SK-N-SH (cell line): ENCODE results near the gene PEX12. TPM values are rescaled to one million over a fixed set of nuclear protein-coding genes. Genes with fewer than 3 reads are reported as not detected.

Experiments used
- CTCF ChIA-PET: fragments of 300-600, 350-600 bp; formaldehyde crosslinking; extraction: SDS; loops from one replicate; lab custom pipeline; 2021; lab: Yijun Ruan, JAX
- POLR2A ChIA-PET: fragments of 350-600 bp; sonication (Branson Sonifier 250); formaldehyde crosslinking; extraction: SDS; loops from one replicate; lab custom pipeline; 2020; ENCODE audit warnings: antibody characterized with exemption, inconsistent platforms; lab: Yijun Ruan, JAX
- DNase-seq: peaks from one replicate; pipeline ENCODE4 v3.0.0; 2012
- H2AFZ ChIP-seq: fragments of 200-600 bp; sonication (generic); 2 replicates; pipeline ENCODE4 v1.8.1; 2016; ENCODE audit warnings: antibody characterized with exemption, mild to moderate bottlenecking, low read depth
- H3F3A ChIP-seq: fragments of 200-600 bp; sonication (generic); replicated peaks from 2 replicates; pipeline ENCODE3; 2016; ENCODE audit warnings: antibody characterized with exemption, mild to moderate bottlenecking; ENCODE audit not compliant: insufficient read depth
- H3K27ac ChIP-seq, 2 experiments: fragments of 200-500 bp in 1 of 2; fragments of 200-600 bp in 1 of 2; sonication (Bioruptor generic) in 1 of 2; sonication (generic), shearing (Covaris generic) in 1 of 2; 2 replicates each; pipeline versions ENCODE4 v1.5.1 to v1.6.1; 2014 to 2016; ENCODE audit warnings: low read depth in 2 of 2, inconsistent platforms in 1 of 2, low read length in 1 of 2, mild to moderate bottlenecking in 1 of 2, mixed read lengths in 1 of 2
- H3K27me3 ChIP-seq: fragments of 200-600 bp; sonication (generic), shearing (Covaris generic); 2 replicates; pipeline ENCODE4 v1.6.1; 2016; ENCODE audit warnings: mixed run types; ENCODE audit not compliant: insufficient read depth
- H3K36me3 ChIP-seq, 2 experiments: fragments of 200-500 bp in 1 of 2; fragments of 200-600 bp in 1 of 2; sonication (Bioruptor generic) in 1 of 2; sonication (generic) in 1 of 2; replicated peaks in 1 of 2; 2 replicates each; pipeline versions ENCODE3 to v1.5.1; 2014 to 2016; ENCODE audit warnings: low read length in 1 of 2, mild to moderate bottlenecking in 1 of 2; ENCODE audit not compliant: insufficient read depth in 2 of 2, control insufficient read depth in 1 of 2
- H3K4me1 ChIP-seq, 2 experiments: fragments of 200-500 bp in 1 of 2; fragments of 200-600 bp in 1 of 2; sonication (Bioruptor generic) in 1 of 2; sonication (generic), shearing (Covaris generic) in 1 of 2; 2 replicates each; pipeline versions ENCODE4 v1.5.1 to v1.6.1; 2014 to 2016; ENCODE audit warnings: low read depth in 1 of 2, low read length in 1 of 2, mixed run types in 1 of 2; ENCODE audit not compliant: insufficient read depth in 2 of 2, control insufficient read depth in 1 of 2
- H3K4me2 ChIP-seq: fragments of 200-600 bp; sonication (generic), shearing (Covaris generic); 2 replicates; pipeline ENCODE4 v1.6.1; 2017; ENCODE audit warnings: mixed run types
- H3K4me3 ChIP-seq, 2 experiments: fragments of 200-500 bp in 1 of 2; fragments of 200-600 bp in 1 of 2; sonication (Bioruptor generic) in 1 of 2; sonication (generic), shearing (Covaris generic) in 1 of 2; 2 replicates each; pipeline versions ENCODE4 v1.5.1 to v1.8.1; 2014 to 2016; ENCODE audit warnings: low read depth in 2 of 2, inconsistent platforms in 1 of 2, low read length in 1 of 2, mild to moderate bottlenecking in 1 of 2, mixed read lengths in 1 of 2, moderate library complexity in 1 of 2
- H3K79me2 ChIP-seq: fragments of 200-600 bp; sonication (generic); 2 replicates; pipeline ENCODE4 v1.8.1; 2017; ENCODE audit warnings: mild to moderate bottlenecking; ENCODE audit not compliant: insufficient read depth
- H3K9ac ChIP-seq: fragments of 200-600 bp; sonication (generic); 2 replicates; pipeline ENCODE4 v1.6.1; 2017; ENCODE audit warnings: mixed run types
- H3K9me2 ChIP-seq: fragments of 200-600 bp; sonication (generic); 2 replicates; pipeline ENCODE4 v1.6.1; 2017; ENCODE audit warnings: mixed run types
- H3K9me3 ChIP-seq: fragments of 200-600 bp; sonication (generic); 2 replicates; pipeline ENCODE4 v1.6.1; 2017; ENCODE audit warnings: mixed run types, mild to moderate bottlenecking, moderate library complexity
- H4K20me1 ChIP-seq: fragments of 200-600 bp; sonication (generic); 2 replicates; pipeline ENCODE4 v1.6.1; 2017; ENCODE audit warnings: mild to moderate bottlenecking, mixed run types; ENCODE audit not compliant: insufficient read depth
- CHD2 ChIP-seq: fragments of 150-350 bp; IDR thresholded peaks from 2 replicates; pipeline ENCODE4 v1.6.1; 2018; ENCODE audit warnings: low read length; ENCODE audit not compliant: partially characterized antibody
- ELF1 ChIP-seq: IDR thresholded peaks from 2 replicates; pipeline ENCODE4 v1.4.0; 2012
- EP300 ChIP-seq, 2 experiments: IDR thresholded peaks; 2 replicates each; pipeline versions ENCODE4 v1.4.0 to v1.6.1; 2012; ENCODE audit warnings: borderline replicate concordance in 1 of 2, low read depth in 1 of 2, low read length in 1 of 2
- FOSL2 ChIP-seq: IDR thresholded peaks from 2 replicates; pipeline ENCODE4 v1.4.0; 2012; ENCODE audit warnings: low read depth, mild to moderate bottlenecking, moderate library complexity, borderline replicate concordance
- FOXM1 ChIP-seq: IDR thresholded peaks from 2 replicates; pipeline ENCODE4 v1.4.0; 2012; ENCODE audit warnings: low read depth, mild to moderate bottlenecking
- JUND ChIP-seq: IDR thresholded peaks from 2 replicates; pipeline ENCODE4 v1.4.0; 2012
- MEF2A ChIP-seq: IDR thresholded peaks from 2 replicates; pipeline ENCODE4 v1.4.0; 2012; ENCODE audit warnings: low read depth, borderline replicate concordance
- NFIC ChIP-seq: IDR thresholded peaks from 2 replicates; pipeline ENCODE4 v1.4.0; 2012; ENCODE audit warnings: borderline replicate concordance
- NRF1 ChIP-seq: IDR thresholded peaks from 2 replicates; pipeline ENCODE4 v1.6.1; 2012; ENCODE audit warnings: low read depth, mild to moderate bottlenecking, low read length
- POLR2AphosphoS5 ChIP-seq: IDR thresholded peaks from 2 replicates; pipeline ENCODE4 v1.6.1; 2012; ENCODE audit warnings: low read depth, low read length
- RFX5 ChIP-seq: IDR thresholded peaks from 2 replicates; pipeline ENCODE4 v1.6.1; 2012; ENCODE audit warnings: mild to moderate bottlenecking, improper control_type of control experiment, low read length
- SIN3A ChIP-seq: IDR thresholded peaks from 2 replicates; pipeline ENCODE4 v1.6.1; 2012; ENCODE audit warnings: low read depth, mild to moderate bottlenecking, low read length, moderate library complexity, borderline replicate concordance
- TAF1 ChIP-seq: IDR thresholded peaks from 2 replicates; pipeline ENCODE4 v1.6.1; 2012; ENCODE audit warnings: low read depth, mild to moderate bottlenecking, low read length, moderate library complexity, borderline replicate concordance
- YY1 ChIP-seq: IDR thresholded peaks from 2 replicates; pipeline ENCODE4 v1.4.0; 2012; ENCODE audit warnings: low read depth, mild to moderate bottlenecking
- WGBS: methylation state at CpG from one replicate; pipeline ENCODE4 v1.1.6; 2017; ENCODE audit warnings: low lambda C conversion rate; 5-methylcytosine and 5-hydroxymethylcytosine counted together
- polyA plus RNA-seq, 3 experiments: library from polyadenylated mRNA; depleted of rRNA; stranded (reverse); fragments of >200 nt; gene quantifications; 2 replicates each; pipeline ENCODE4 v1.2.3, GENCODE V29; 2012
- TF ChIP-seq, protein P1 (sequence below): IDR thresholded peaks from 2 replicates; pipeline ENCODE4 v1.4.0; 2012; ENCODE audit warnings: low read depth, borderline replicate concordance
- TF ChIP-seq, protein P2 (sequence below): IDR thresholded peaks from 2 replicates; pipeline ENCODE4 v1.4.0; 2012; ENCODE audit warnings: low read depth
- TF ChIP-seq, protein P3 (sequence below): fragments of 150-350 bp; IDR thresholded peaks from 2 replicates; pipeline ENCODE4 v1.6.1; 2016; ENCODE audit warnings: mild to moderate bottlenecking, low read depth, low read length
- TF ChIP-seq, protein P4 (sequence below): fragments of 150-350 bp; IDR thresholded peaks from 2 replicates; pipeline ENCODE4 v1.6.1; 2017; ENCODE audit warnings: antibody characterized with exemption, low read length, low read depth, borderline replicate concordance
- TF ChIP-seq, protein P5 (sequence below): IDR thresholded peaks from 2 replicates; pipeline ENCODE4 v1.4.0; 2012; ENCODE audit warnings: low read depth, borderline replicate concordance

PEX12 gene
- polyA plus RNA-seq, 1 of the 3 experiments (the other 2 are of a cell fraction): 4.3 TPM

DNA sequence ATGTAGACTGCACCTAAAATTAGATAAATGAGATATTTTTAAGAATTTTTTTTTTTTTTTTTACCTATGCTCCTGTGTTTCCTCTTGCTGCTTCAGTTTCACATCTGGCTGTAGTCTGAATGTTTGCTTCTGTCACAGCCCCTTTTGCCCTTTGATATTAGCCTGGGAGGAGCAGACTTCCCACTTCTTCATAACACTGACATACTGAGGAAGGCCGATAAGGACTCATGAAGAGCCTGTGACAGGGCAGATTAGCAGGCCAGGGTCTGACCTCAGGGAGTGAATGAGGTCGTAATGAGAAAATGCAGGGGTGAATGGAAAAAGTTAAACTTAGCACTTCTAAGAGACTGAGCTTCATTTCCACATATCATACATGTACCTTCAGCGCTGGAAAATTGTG is 17.7 kb downstream of the PEX12 start, which contains the start of gene SLFN14 (continued):
- no peak for TF ChIP-seq NRF1
- TF ChIP-seq FOSL2: no peak
- TF ChIP-seq YY1: no peak
- TF ChIP-seq POLR2AphosphoS5: no peak

DNA sequence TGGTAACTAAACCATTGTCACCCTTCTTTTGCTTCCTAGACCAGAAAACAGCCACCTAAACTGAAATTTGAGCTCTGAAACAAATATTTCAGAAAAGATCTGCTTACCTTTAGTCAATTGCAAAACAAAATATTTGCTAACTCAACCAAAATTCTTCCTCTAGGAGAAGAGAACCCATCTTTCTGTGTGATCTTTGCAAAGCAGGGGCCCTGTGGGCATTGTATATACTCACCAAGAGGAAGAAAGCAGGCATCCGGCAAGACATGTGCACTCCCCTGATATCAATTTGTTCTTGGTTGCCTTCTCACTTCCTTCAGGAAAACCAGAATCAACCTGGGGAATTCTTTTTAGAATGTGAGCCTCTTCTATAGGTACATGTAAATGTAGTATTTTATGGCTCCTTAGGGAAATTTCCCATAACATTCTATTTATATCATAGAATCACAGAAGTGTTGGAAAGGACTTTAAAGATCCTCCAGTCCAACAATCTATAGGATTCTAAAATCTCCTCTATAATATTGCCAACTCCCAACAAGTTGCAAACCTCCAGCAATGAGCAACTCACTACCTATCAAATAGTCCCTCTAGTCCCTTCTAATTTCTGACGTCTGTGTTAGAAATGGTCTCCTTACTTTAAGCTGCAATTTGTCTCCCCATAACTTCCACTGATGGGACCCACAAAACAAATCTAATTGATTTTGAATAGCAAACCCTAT is 18.7 kb downstream of the PEX12 start:
- no peak overlapping the region for H3K27ac ChIP-seq

DNA sequence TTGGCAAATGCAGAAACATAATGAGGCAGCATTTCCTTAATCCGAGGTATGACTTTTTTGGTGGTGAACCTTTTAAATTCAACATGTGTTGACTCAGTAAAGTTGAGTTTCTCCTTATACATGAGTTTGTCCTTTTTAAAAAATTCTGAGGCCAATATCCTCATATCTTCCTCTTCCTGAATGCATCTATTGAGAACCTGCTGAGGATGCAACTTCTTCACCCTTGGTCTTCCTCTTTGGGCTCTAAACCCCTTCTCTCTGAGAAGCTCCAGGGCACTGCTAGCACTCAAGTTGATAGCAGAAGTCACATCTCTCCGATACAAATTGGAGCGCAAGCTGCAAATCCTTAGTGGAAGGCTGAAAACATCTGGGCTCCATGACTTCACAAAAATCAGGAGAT is 21.0 kb downstream of the PEX12 start:
- H2AFZ ChIP-seq: no peak overlapping the region
- H3K4me2 ChIP-seq: no peak overlapping the region
- H4K20me1 ChIP-seq: no peaks in the 10 kb centered on the region
- no peak overlapping the region for H3K27ac ChIP-seq
- H3K9me2 ChIP-seq: no peaks in the 10 kb centered on the region
- no peaks in the 10 kb centered on the region for H3F3A ChIP-seq
- H3K4me1 ChIP-seq: no peaks in the 10 kb centered on the region
- H3K9me3 ChIP-seq: no peaks in the 10 kb centered on the region
- H3K9ac ChIP-seq: no peak overlapping the region
- WGBS: 39% methylated on average over 3 of the region's 3 CpGs
- CTCF ChIA-PET: interaction anchor here (2.9 kb wide), 1 partner anchor 190 kb away, joined by 15 read pairs; no protein-coding TSS in a partner anchor
- H3K4me3 ChIP-seq: no peak overlapping the region
- no peaks in the 10 kb centered on the region for H3K79me2 ChIP-seq
- DNase-seq: no peak
- H3K36me3 ChIP-seq: no peaks in the 10 kb centered on the region
- peaks cover 51% of the 10 kb centered on the region for H3K27me3 ChIP-seq
- POLR2A ChIA-PET: no interaction called here
- TF ChIP-seq SIN3A (no peak), CHD2 (no peak), RFX5 (no peak), MEF2A (no peak), TAF1 (no peak), FOXM1 (no peak), EP300 (IDR thresholded peaks at IDR 0.05; ENCODE audit: borderline replicate concordance in 1 of 2, low read depth in 1 of 2, low read length in 1 of 2) (no peak)
- TF ChIP-seq, protein P1, sequence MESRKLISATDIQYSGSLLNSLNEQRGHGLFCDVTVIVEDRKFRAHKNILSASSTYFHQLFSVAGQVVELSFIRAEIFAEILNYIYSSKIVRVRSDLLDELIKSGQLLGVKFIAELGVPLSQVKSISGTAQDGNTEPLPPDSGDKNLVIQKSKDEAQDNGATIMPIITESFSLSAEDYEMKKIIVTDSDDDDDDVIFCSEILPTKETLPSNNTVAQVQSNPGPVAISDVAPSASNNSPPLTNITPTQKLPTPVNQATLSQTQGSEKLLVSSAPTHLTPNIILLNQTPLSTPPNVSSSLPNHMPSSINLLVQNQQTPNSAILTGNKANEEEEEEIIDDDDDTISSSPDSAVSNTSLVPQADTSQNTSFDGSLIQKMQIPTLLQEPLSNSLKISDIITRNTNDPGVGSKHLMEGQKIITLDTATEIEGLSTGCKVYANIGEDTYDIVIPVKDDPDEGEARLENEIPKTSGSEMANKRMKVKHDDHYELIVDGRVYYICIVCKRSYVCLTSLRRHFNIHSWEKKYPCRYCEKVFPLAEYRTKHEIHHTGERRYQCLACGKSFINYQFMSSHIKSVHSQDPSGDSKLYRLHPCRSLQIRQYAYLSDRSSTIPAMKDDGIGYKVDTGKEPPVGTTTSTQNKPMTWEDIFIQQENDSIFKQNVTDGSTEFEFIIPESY: no peak
- TF ChIP-seq, protein P2, sequence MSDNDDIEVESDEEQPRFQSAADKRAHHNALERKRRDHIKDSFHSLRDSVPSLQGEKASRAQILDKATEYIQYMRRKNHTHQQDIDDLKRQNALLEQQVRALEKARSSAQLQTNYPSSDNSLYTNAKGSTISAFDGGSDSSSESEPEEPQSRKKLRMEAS: no peak
- TF ChIP-seq, protein P3, sequence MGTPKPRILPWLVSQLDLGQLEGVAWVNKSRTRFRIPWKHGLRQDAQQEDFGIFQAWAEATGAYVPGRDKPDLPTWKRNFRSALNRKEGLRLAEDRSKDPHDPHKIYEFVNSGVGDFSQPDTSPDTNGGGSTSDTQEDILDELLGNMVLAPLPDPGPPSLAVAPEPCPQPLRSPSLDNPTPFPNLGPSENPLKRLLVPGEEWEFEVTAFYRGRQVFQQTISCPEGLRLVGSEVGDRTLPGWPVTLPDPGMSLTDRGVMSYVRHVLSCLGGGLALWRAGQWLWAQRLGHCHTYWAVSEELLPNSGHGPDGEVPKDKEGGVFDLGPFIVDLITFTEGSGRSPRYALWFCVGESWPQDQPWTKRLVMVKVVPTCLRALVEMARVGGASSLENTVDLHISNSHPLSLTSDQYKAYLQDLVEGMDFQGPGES: no peak

More for the DNA sequence above, 18.7 kb downstream of the PEX12 start:
- Histone ChIP-seq H3K79me2 (no peaks in the 10 kb centered on the region), H3K9ac (no peak overlapping the region), H3K9me2 (no peaks in the 10 kb centered on the region), H2AFZ (no peak overlapping the region), H3K4me2 (no peak overlapping the region)
- ChIA-PET CTCF (interaction anchor here (1.4 to 2.7 kb wide), 5 partner anchors 20 to 1139 kb away, joined by 3 to 10 read pairs (median 5); no protein-coding TSS in a partner anchor), POLR2A (no interaction called here)
- WGBS: 37% methylated on average over 2 of the region's 2 CpGs
- no peak for DNase-seq
- no peak for TF ChIP-seq NFIC
- TF ChIP-seq, protein P4, sequence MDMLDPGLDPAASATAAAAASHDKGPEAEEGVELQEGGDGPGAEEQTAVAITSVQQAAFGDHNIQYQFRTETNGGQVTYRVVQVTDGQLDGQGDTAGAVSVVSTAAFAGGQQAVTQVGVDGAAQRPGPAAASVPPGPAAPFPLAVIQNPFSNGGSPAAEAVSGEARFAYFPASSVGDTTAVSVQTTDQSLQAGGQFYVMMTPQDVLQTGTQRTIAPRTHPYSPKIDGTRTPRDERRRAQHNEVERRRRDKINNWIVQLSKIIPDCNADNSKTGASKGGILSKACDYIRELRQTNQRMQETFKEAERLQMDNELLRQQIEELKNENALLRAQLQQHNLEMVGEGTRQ: no peak
- TF ChIP-seq, protein P2: no peak
- TF ChIP-seq NRF1: no peak
- no peak for TF ChIP-seq CHD2
- TF ChIP-seq, protein P5, sequence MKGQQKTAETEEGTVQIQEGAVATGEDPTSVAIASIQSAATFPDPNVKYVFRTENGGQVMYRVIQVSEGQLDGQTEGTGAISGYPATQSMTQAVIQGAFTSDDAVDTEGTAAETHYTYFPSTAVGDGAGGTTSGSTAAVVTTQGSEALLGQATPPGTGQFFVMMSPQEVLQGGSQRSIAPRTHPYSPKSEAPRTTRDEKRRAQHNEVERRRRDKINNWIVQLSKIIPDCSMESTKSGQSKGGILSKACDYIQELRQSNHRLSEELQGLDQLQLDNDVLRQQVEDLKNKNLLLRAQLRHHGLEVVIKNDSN: no peak
- TF ChIP-seq EP300 (IDR thresholded peaks at IDR 0.05; ENCODE audit: borderline replicate concordance in 1 of 2, low read depth in 1 of 2, low read length in 1 of 2): no peak
- TF ChIP-seq JUND: no peak
- TF ChIP-seq ELF1: no peak
- TF ChIP-seq, all 33 proteins: peak for 0
- Histone ChIP-seq H3K36me3 (no peaks in the 10 kb centered on the region), H3K4me3 (no peak overlapping the region), H3K27me3 (peaks cover 44% of the 10 kb centered on the region), H4K20me1 (no peaks in the 10 kb centered on the region), H3F3A (peaks cover 3% of the 10 kb centered on the region), H3K4me1 (no peaks in the 10 kb centered on the region), H3K9me3 (no peaks in the 10 kb centered on the region)
